HepG2 (cell line): ENCODE data around the gene AZU1.

ENCODE experiments used
- KLF11 ChIP-seq: IDR thresholded peaks from 2 replicates; pipeline ENCODE4 v1.6.1; 2016; ENCODE audit warnings: missing compliant biosample characterization
- POLR2AphosphoS5 ChIP-seq: IDR thresholded peaks from 2 replicates; pipeline ENCODE4 v1.6.1; 2012; ENCODE audit warnings: low read depth, low read length
- RARG ChIP-seq: sonication (generic); formaldehyde crosslinking; IDR thresholded peaks from 2 replicates; pipeline ENCODE4 v1.4.0; 2020; ENCODE audit warnings: low read depth, mild to moderate bottlenecking, missing genetic modification reagents
- ZFX ChIP-seq: sonication (generic); formaldehyde crosslinking; IDR thresholded peaks from 2 replicates; pipeline ENCODE4 v1.4.0; 2020; ENCODE audit warnings: mild to moderate bottlenecking, low read depth, missing genetic modification reagents, moderate library complexity

- no peak for TF ChIP-seq KLF11 (CRISPR knock-in tag)
- TF ChIP-seq RARG (CRISPR knock-in tag) = no peak
- TF ChIP-seq POLR2AphosphoS5 = no peak
- TF ChIP-seq ZFX (CRISPR knock-in tag) = no peak
These were observed 7.7 kb downstream of the AZU1 start for GRCh38 chr19:835210-835810.
